GM18861 (cell line): ENCODE measurements around the gene SLC66A1.

Experiments used
- ATAC-seq: cut with Tn5 transposase; IDR thresholded peaks from one replicate; pipeline ENCODE4 v1.9.1; 2021; ENCODE audit not compliant: unreplicated experiment

SLC66A1 gene

GRCh38 chr1:19360432-19360831, 48.3 kb downstream of the SLC66A1 start:
- no peak for ATAC-seq

- ATAC-seq = no peak
These were observed 48.9 kb downstream of the SLC66A1 start for GRCh38 chr1:19360843-19361610.

- no peak for ATAC-seq
These were observed 49.6 kb downstream of the SLC66A1 start for GRCh38 chr1:19361611-19362147.

- no peak for ATAC-seq
These were observed 51.5 kb downstream of the SLC66A1 start for GRCh38 chr1:19363536-19364152.

- ATAC-seq = no peak
These were observed 53.6 kb downstream of the SLC66A1 start for GRCh38 chr1:19365721-19366120.

- no peak for ATAC-seq
These were observed 54.7 kb downstream of the SLC66A1 start for GRCh38 chr1:19366599-19367536.

- no peak for ATAC-seq
These were observed 55.5 kb downstream of the SLC66A1 start for GRCh38 chr1:19367584-19368041.

- no peak for ATAC-seq
These were observed 55.9 kb downstream of the SLC66A1 start for GRCh38 chr1:19368050-19368449.

- no peak for ATAC-seq
These were observed 56.8 kb downstream of the SLC66A1 start for GRCh38 chr1:19368964-19369363.

- ATAC-seq = no peak
These were observed 57.4 kb downstream of the SLC66A1 start for GRCh38 chr1:19369396-19370090.

- no peak for ATAC-seq
These were observed 58.5 kb downstream of the SLC66A1 start for GRCh38 chr1:19370453-19371170.

GRCh38 chr1:19371226-19372135, 59.4 kb downstream of the SLC66A1 start:
- ATAC-seq = no peak

GRCh38 chr1:19372136-19372514, 60.0 kb downstream of the SLC66A1 start:
- ATAC-seq = no peak

GRCh38 chr1:19372602-19373001, 60.5 kb downstream of the SLC66A1 start:
- ATAC-seq = no peak

- no peak for ATAC-seq
These were observed 61.3 kb downstream of the SLC66A1 start for GRCh38 chr1:19373211-19374082.

- ATAC-seq = no peak
These were observed 62.1 kb downstream of the SLC66A1 start for GRCh38 chr1:19374083-19374801.

GRCh38 chr1:19374926-19375325, 62.8 kb downstream of the SLC66A1 start:
- no peak for ATAC-seq
